CD4-positive, alpha-beta T cell treated with Interferon alpha-2 for 1 hour (primary cell): Measurements from ENCODE around the gene SIL1.

ENCODE experiments used
- DNase-seq, 2 donors: peaks; one replicate each; pipeline ENCODE4 v3.0.0-alpha.2; 2020 to 2022

Gene SIL1

GRCh38 chr5:138974227-138975063 lies 223.7 kb downstream of the SIL1 start:
- no peak for DNase-seq

- DNase-seq = no peak
These were observed 225.3 kb downstream of the SIL1 start for GRCh38 chr5:138972836-138973235.

GRCh38 chr5:138972230-138972629 lies 225.9 kb downstream of the SIL1 start:
- DNase-seq = no peak

GRCh38 chr5:138969323-138970002 lies 228.7 kb downstream of the SIL1 start:
- no peak for DNase-seq

- no peak for DNase-seq
These were observed 229.6 kb downstream of the SIL1 start for GRCh38 chr5:138968601-138969000.

- no peak for DNase-seq
These were observed 230.2 kb downstream of the SIL1 start for GRCh38 chr5:138967791-138968448.

- DNase-seq = no peak
These were observed 231.8 kb downstream of the SIL1 start for GRCh38 chr5:138966236-138966985.

- DNase-seq = no peak
These were observed 232.5 kb downstream of the SIL1 start for GRCh38 chr5:138965626-138966025.

- DNase-seq = no peak
These were observed 233.4 kb downstream of the SIL1 start for GRCh38 chr5:138964647-138965201.

- no peak for DNase-seq
These were observed 234.3 kb downstream of the SIL1 start for GRCh38 chr5:138963763-138964371.

- DNase-seq = no peak
These were observed 235.4 kb downstream of the SIL1 start for GRCh38 chr5:138962614-138963370.

- DNase-seq = no peak
These were observed 236.4 kb downstream of the SIL1 start for GRCh38 chr5:138961729-138962128.

GRCh38 chr5:138961221-138961620 lies 236.9 kb downstream of the SIL1 start:
- no peak for DNase-seq

- no peak for DNase-seq
These were observed 237.9 kb downstream of the SIL1 start for GRCh38 chr5:138960145-138960692.

- DNase-seq = no peak
These were observed 241.4 kb downstream of the SIL1 start for GRCh38 chr5:138956801-138957200.

GRCh38 chr5:138955671-138956295 lies 242.4 kb downstream of the SIL1 start:
- no peak for DNase-seq

- DNase-seq = no peak
These were observed 243.0 kb downstream of the SIL1 start for GRCh38 chr5:138955013-138955660.

GRCh38 chr5:138954257-138955012 lies 243.7 kb downstream of the SIL1 start:
- DNase-seq = no peak
